GM12878 (cell line): ENCODE data around the gene PPP1R14B.

ENCODE experiments used
- BMI1 ChIP-seq: fragments of 450-650 bp; IDR thresholded peaks from 2 replicates; pipeline ENCODE4 v1.6.1; 2016; ENCODE audit warnings: mild to moderate bottlenecking, moderate library complexity, borderline replicate concordance
- EED ChIP-seq: sonication (generic); IDR thresholded peaks from 2 replicates; pipeline ENCODE4 v1.6.1; 2016; ENCODE audit warnings: antibody characterized with exemption, low read depth
- EP300 ChIP-seq, 2 experiments: fragments of 150-350 bp in 1 of 2; IDR thresholded peaks; 2 replicates each; pipeline ENCODE4 v1.6.1; 2011 to 2012; ENCODE audit warnings: low read depth in 2 of 2, low read length in 2 of 2, borderline replicate concordance in 1 of 2, improper control_type of control experiment in 1 of 2, inconsistent platforms in 1 of 2; ENCODE audit not compliant: control insufficient read depth in 1 of 2
- HDGF ChIP-seq: fragments of 450-650 bp; IDR thresholded peaks from 2 replicates; pipeline ENCODE4 v1.6.1; 2016; ENCODE audit warnings: antibody characterized with exemption
- JUND ChIP-seq: IDR thresholded peaks from 2 replicates; pipeline ENCODE4 v1.6.1; 2012; ENCODE audit warnings: low read depth, mild to moderate bottlenecking, low read length, improper control_type of control experiment, moderate library complexity
- MEF2A ChIP-seq: IDR thresholded peaks from 2 replicates; pipeline ENCODE4 v1.6.1; 2011; ENCODE audit warnings: low read depth, mild to moderate bottlenecking, low read length, moderate library complexity; ENCODE audit not compliant: insufficient read depth
- MXI1 ChIP-seq: fragments of 150-350 bp; IDR thresholded peaks from 2 replicates; pipeline ENCODE4 v1.6.1; 2011; ENCODE audit warnings: low read depth, mild to moderate bottlenecking, inconsistent platforms, low read length, improper control_type of control experiment
- NR2C2 ChIP-seq: IDR thresholded peaks from 2 replicates; pipeline ENCODE4 v1.6.1; 2011; ENCODE audit warnings: borderline replicate concordance, low read depth; ENCODE audit not compliant: control insufficient read depth, insufficient read length
- POLR2AphosphoS5 ChIP-seq: IDR thresholded peaks from 2 replicates; pipeline ENCODE4 v1.6.1; 2011; ENCODE audit warnings: mild to moderate bottlenecking, low read length, inconsistent platforms
- RAD21 ChIP-seq: IDR thresholded peaks from 2 replicates; pipeline ENCODE4 v1.6.1; 2011; ENCODE audit warnings: mild to moderate bottlenecking, low read depth, low read length, moderate library complexity; ENCODE audit not compliant: insufficient read depth
- RFX5 ChIP-seq: IDR thresholded peaks from 2 replicates; pipeline ENCODE4 v1.6.1; 2011; ENCODE audit warnings: low read depth, low read length, improper control_type of control experiment
- TCF3 ChIP-seq: IDR thresholded peaks from 2 replicates; pipeline ENCODE4 v1.6.1; 2012; ENCODE audit warnings: low read depth, mild to moderate bottlenecking, low read length, borderline replicate concordance; ENCODE audit not compliant: insufficient read depth
- TF ChIP-seq, protein P1 (sequence below), 3 experiments: IDR thresholded peaks in 2 of 3; conservative IDR thresholded peaks in 1 of 3; 2 replicates each; pipeline ENCODE4 v1.5.1; 2011; ENCODE audit warnings: low read depth in 3 of 3, low read length in 3 of 3, mild to moderate bottlenecking in 3 of 3, control low read depth in 2 of 3, moderate library complexity in 2 of 3, inconsistent platforms in 1 of 3, mixed read lengths in 1 of 3; ENCODE audit not compliant: control insufficient read depth in 2 of 3, insufficient read depth in 1 of 3; ENCODE audit errors: extremely low read depth in 1 of 3
- TF ChIP-seq, protein P2 (sequence below): IDR thresholded peaks from 2 replicates; pipeline ENCODE4 v1.6.1; 2012; ENCODE audit warnings: low read depth, low read length, improper control_type of control experiment

DNA sequence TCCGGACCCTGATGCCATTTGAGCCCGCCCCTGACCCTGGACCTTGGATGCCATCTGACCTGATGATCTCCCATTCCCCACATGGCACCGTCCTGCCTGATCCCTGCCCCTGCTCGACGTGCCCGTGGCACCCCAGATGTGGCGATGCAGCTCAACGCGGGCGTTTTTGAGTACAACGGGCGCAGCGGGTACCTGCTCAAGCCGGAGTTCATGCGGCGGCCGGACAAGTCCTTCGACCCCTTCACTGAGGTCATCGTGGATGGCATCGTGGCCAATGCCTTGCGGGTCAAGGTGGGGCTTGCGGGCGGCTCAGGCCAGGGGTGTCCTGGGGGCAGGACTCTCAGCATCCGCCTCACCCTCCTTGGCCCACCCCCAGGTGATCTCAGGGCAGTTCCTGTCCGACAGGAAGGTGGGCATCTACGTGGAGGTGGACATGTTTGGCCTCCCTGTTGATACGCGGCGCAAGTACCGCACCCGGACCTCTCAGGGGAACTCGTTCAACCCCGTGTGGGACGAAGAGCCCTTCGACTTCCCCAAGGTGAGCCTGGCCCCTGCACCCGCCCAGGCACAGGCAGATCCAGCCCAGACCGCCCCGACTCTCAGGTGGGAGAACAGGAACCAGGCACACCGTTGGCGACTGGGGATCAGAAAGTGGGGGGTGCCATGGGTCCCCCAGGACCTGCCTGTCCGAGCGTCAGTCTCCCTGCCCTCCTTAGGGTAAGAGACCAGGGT lies 15.7 kb upstream of the PPP1R14B start:
- TF ChIP-seq, protein P1, sequence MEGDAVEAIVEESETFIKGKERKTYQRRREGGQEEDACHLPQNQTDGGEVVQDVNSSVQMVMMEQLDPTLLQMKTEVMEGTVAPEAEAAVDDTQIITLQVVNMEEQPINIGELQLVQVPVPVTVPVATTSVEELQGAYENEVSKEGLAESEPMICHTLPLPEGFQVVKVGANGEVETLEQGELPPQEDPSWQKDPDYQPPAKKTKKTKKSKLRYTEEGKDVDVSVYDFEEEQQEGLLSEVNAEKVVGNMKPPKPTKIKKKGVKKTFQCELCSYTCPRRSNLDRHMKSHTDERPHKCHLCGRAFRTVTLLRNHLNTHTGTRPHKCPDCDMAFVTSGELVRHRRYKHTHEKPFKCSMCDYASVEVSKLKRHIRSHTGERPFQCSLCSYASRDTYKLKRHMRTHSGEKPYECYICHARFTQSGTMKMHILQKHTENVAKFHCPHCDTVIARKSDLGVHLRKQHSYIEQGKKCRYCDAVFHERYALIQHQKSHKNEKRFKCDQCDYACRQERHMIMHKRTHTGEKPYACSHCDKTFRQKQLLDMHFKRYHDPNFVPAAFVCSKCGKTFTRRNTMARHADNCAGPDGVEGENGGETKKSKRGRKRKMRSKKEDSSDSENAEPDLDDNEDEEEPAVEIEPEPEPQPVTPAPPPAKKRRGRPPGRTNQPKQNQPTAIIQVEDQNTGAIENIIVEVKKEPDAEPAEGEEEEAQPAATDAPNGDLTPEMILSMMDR (IDR thresholded peaks at IDR 0.05 in 2 of 3, conservative IDR thresholded peaks at IDR 0.05 in 1 of 3; ENCODE audit: control insufficient read depth in 2 of 3, extremely low read depth in 1 of 3, insufficient read depth in 1 of 3, low read depth in 3 of 3, low read length in 3 of 3), result no peak
- TF ChIP-seq MXI1 (no peak), TCF3 (no peak), MEF2A (no peak), RFX5 (no peak), POLR2AphosphoS5 (no peak), BMI1 (no peak), RAD21 (no peak), EP300 (IDR thresholded peaks at IDR 0.05; ENCODE audit: borderline replicate concordance in 1 of 2, control insufficient read depth in 1 of 2, low read depth in 2 of 2, low read length in 2 of 2) (no peak), EED (no peak), NR2C2 (no peak), HDGF (no peak), JUND (no peak)
- TF ChIP-seq, protein P2, sequence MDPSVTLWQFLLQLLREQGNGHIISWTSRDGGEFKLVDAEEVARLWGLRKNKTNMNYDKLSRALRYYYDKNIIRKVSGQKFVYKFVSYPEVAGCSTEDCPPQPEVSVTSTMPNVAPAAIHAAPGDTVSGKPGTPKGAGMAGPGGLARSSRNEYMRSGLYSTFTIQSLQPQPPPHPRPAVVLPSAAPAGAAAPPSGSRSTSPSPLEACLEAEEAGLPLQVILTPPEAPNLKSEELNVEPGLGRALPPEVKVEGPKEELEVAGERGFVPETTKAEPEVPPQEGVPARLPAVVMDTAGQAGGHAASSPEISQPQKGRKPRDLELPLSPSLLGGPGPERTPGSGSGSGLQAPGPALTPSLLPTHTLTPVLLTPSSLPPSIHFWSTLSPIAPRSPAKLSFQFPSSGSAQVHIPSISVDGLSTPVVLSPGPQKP, result no peak
